Measurements from ENCODE around the gene RTN4RL1. TPM values are rescaled to one million over a fixed set of nuclear protein-coding genes. Genes with fewer than 3 reads are reported as not detected.
"Not testable (repeated sequence)": the region's sequence is repeated elsewhere in the genome, so short reads cannot be mapped to it uniquely, and the experiment has no call there.

RTN4RL1 gene
- total RNA-seq, 4 donors from 2014 or later, result 16.4 to 24.8 (median 21.6) TPM

- no peaks in the 10 kb centered on the region for H3K27me3 ChIP-seq
- peak overlapping the region; percentile 81 for H3K27ac ChIP-seq
- H3K36me3 ChIP-seq, result no peaks in the 10 kb centered on the region
- H3K9me3 ChIP-seq, result no peaks in the 10 kb centered on the region
- TF ChIP-seq EP300 (IDR thresholded peaks at IDR 0.05), result no peak
- peak in 1 of 3 donors; percentile 18 for TF ChIP-seq POLR2AphosphoS5 (IDR thresholded peaks at IDR 0.05)
- no peak overlapping the region for H3K4me3 ChIP-seq
- WGBS, result 45% methylated on average over 10 of the region's 10 CpGs
- DNase-seq (ENCODE audit: low spot score in 2 of 2), result peak in 1 of 2 donors; percentile 75
- peaks cover 37% of the 10 kb centered on the region for H3K4me1 ChIP-seq
Observed at GRCh38 chr17:1989135-1989534, 36.0 kb downstream of the RTN4RL1 start.

- H3K4me3 ChIP-seq, result no peak overlapping the region
- TF ChIP-seq EP300 (IDR thresholded peaks at IDR 0.05), result no peak
- no peak for TF ChIP-seq CTCF (IDR thresholded peaks at IDR 0.05)
- no peak for TF ChIP-seq POLR2A (IDR thresholded peaks at IDR 0.05)
- TF ChIP-seq POLR2AphosphoS5 (IDR thresholded peaks at IDR 0.05), result no peak
- no peaks in the 10 kb centered on the region for H3K27me3 ChIP-seq
- H3K9me3 ChIP-seq, result no peaks in the 10 kb centered on the region
- no peaks in the 10 kb centered on the region for H3K36me3 ChIP-seq
- 72% methylated on average over 18 of the region's 18 CpGs for WGBS
- H3K4me1 ChIP-seq, result peaks cover 50% of the 10 kb centered on the region
- DNase-seq (ENCODE audit: low spot score in 2 of 2), result no peak
- peak overlapping the region; percentile 14 for H3K27ac ChIP-seq
Observed at GRCh38 chr17:1986783-1987451, 38.2 kb downstream of the RTN4RL1 start.

GRCh38 chr17:1985686-1986085, 39.4 kb downstream of the RTN4RL1 start:
- WGBS, result 86% methylated on average over 3 of the region's 4 CpGs
- Histone ChIP-seq H3K4me3 (no peak overlapping the region), H3K36me3 (no peaks in the 10 kb centered on the region), H3K4me1 (peaks cover 60% of the 10 kb centered on the region), H3K27me3 (no peaks in the 10 kb centered on the region), H3K9me3 (no peaks in the 10 kb centered on the region), H3K27ac (no peak overlapping the region)
- no peak for TF ChIP-seq CTCF (IDR thresholded peaks at IDR 0.05)
- TF ChIP-seq EP300 (IDR thresholded peaks at IDR 0.05), result no peak
- TF ChIP-seq POLR2A (IDR thresholded peaks at IDR 0.05), result no peak
- no peak for TF ChIP-seq POLR2AphosphoS5 (IDR thresholded peaks at IDR 0.05)
- DNase-seq (ENCODE audit: low spot score in 2 of 2), result no peak

GRCh38 chr17:1985093-1985492, 40.0 kb downstream of the RTN4RL1 start:
- WGBS, result 79% methylated on average over 4 of the region's 4 CpGs
- DNase-seq (ENCODE audit: low spot score in 2 of 2), result no peak
- Histone ChIP-seq H3K27me3 (no peaks in the 10 kb centered on the region), H3K9me3 (no peaks in the 10 kb centered on the region), H3K36me3 (no peaks in the 10 kb centered on the region), H3K4me1 (peaks cover 60% of the 10 kb centered on the region), H3K4me3 (no peak overlapping the region), H3K27ac (no peak overlapping the region)
- TF ChIP-seq POLR2AphosphoS5 (IDR thresholded peaks at IDR 0.05) (no peak), CTCF (IDR thresholded peaks at IDR 0.05) (no peak), EP300 (IDR thresholded peaks at IDR 0.05) (no peak), POLR2A (IDR thresholded peaks at IDR 0.05) (no peak)

- H3K36me3 ChIP-seq; DNase-seq (ENCODE audit: low spot score in 2 of 2); H3K27me3 ChIP-seq; H3K27ac ChIP-seq; H3K9me3 ChIP-seq; H3K4me3 ChIP-seq: not testable (repeated sequence)
- H3K4me1 ChIP-seq, result peaks cover 49% of the 10 kb centered on the region
- WGBS, result 91% methylated on average over 13 of the region's 13 CpGs
Observed at GRCh38 chr17:1982793-1983366, 42.3 kb downstream of the RTN4RL1 start.

GRCh38 chr17:1980665-1981250, 44.4 kb downstream of the RTN4RL1 start:
- 87% methylated on average over 8 of the region's 8 CpGs for WGBS
- H3K36me3 ChIP-seq, result no peaks in the 10 kb centered on the region
- peak overlapping the region; percentile 37 for H3K27ac ChIP-seq
- H3K4me1 ChIP-seq, result peaks cover 41% of the 10 kb centered on the region
- peaks cover 14% of the 10 kb centered on the region for H3K27me3 ChIP-seq
- no peak overlapping the region for H3K4me3 ChIP-seq
- no peak for TF ChIP-seq POLR2AphosphoS5 (IDR thresholded peaks at IDR 0.05)
- TF ChIP-seq CTCF (IDR thresholded peaks at IDR 0.05), result no peak
- no peak for TF ChIP-seq EP300 (IDR thresholded peaks at IDR 0.05)
- no peak for TF ChIP-seq POLR2A (IDR thresholded peaks at IDR 0.05)
- H3K9me3 ChIP-seq, result no peaks in the 10 kb centered on the region
- DNase-seq (ENCODE audit: low spot score in 2 of 2), result no peak

Measured in suprapubic skin (tissue), 4 donors.